Measurements from ENCODE around the gene RIN2. TPM values are rescaled to one million over a fixed set of nuclear protein-coding genes. Genes with fewer than 3 reads are reported as not detected.

The RIN2 gene
- total RNA-seq, 1 experiment from 2014 or later: 1.0 TPM

GRCh38 chr20:19806806-19807190 lies 48.7 kb downstream of the RIN2 start:
- Histone ChIP-seq H4K20me1 (ENCODE audit: control insufficient read depth, insufficient read depth, insufficient read length) (no peaks in the 10 kb centered on the region), H2BK15ac (ENCODE audit: low read depth, low read length) (no peak overlapping the region), H2AK5ac (ENCODE audit: insufficient read length, low read length) (no peak overlapping the region), H3K9me3 (ENCODE audit: control insufficient read depth, low read depth, low read length) (no peaks in the 10 kb centered on the region), H3K4ac (ENCODE audit: low read depth, low read length) (no peak overlapping the region), H3K9ac (ENCODE audit: extremely low read depth, insufficient read length, low read length) (no peak overlapping the region), H2AFZ (ENCODE audit: low read length) (no peak overlapping the region), H3K4me2 (ENCODE audit: insufficient read depth, insufficient read length, low read length) (no peak overlapping the region), H3K27ac (ENCODE audit: insufficient read length, low read depth, low read length) (no peak overlapping the region), H3K4me1 (ENCODE audit: insufficient read depth, low read length) (no peaks in the 10 kb centered on the region), H2BK12ac (ENCODE audit: insufficient read length, low read depth, low read length) (no peak overlapping the region), H3K79me1 (ENCODE audit: insufficient read depth, low read depth, low read length, poor library complexity, severe bottlenecking) (no peaks in the 10 kb centered on the region), H3K23ac (ENCODE audit: insufficient read length, low read depth, low read length) (no peak overlapping the region), H3T11ph (ENCODE audit: low read length) (no peak overlapping the region), H3K14ac (ENCODE audit: insufficient read depth, low read length) (no peak overlapping the region), H3K27me3 (ENCODE audit: insufficient read depth, low read length) (no peaks in the 10 kb centered on the region), H3K23me2 (ENCODE audit: insufficient read length, low read depth, low read length, poor library complexity, severe bottlenecking) (no peaks in the 10 kb centered on the region), H2BK120ac (ENCODE audit: low read depth, low read length, poor library complexity, severe bottlenecking) (no peak overlapping the region), H3K56ac (ENCODE audit: insufficient read length, low read depth, low read length) (no peak overlapping the region), H4K5ac (ENCODE audit: insufficient read length, low read depth, low read length) (no peak overlapping the region), H2BK5ac (ENCODE audit: insufficient read length, low read length) (no peak overlapping the region), H2BK20ac (ENCODE audit: low read depth, low read length, poor library complexity, severe bottlenecking) (no peak overlapping the region), H4K91ac (ENCODE audit: insufficient read length, low read depth, low read length) (no peak overlapping the region), H4K8ac (replicated peaks; ENCODE audit: insufficient read length, low read depth, low read length) (no peak overlapping the region), H3K79me2 (ENCODE audit: insufficient read depth, low read length) (no peaks in the 10 kb centered on the region), H3K18ac (ENCODE audit: insufficient read length, low read depth, low read length) (no peak overlapping the region)
- Mint-ChIP-seq H3K4me1 (no peaks in the 10 kb centered on the region; a peak in 1 of 4 replicates), H3K36me3 (ENCODE audit: insufficient read depth in 1 of 3, low read depth in 3 of 3) (peaks cover 0 to 5% (median 0%) of the 10 kb centered on the region in 3 experiments; a peak in 1 of 7 replicates), H3K27me3 (ENCODE audit: low read depth) (no peaks in the 10 kb centered on the region), H3K4me3 (no peak overlapping the region), H3K27ac (no peak overlapping the region), H3K9me3 (peaks cover 0 to 2% of the 10 kb centered on the region in 2 experiments; a peak in 1 of 5 replicates)
- WGBS (ENCODE audit: extremely low coverage, insufficient read length, low lambda C conversion rate): no CpG with 5 or more reads among the region's 4 CpGs
- no peak for TF ChIP-seq CTCF (conservative IDR thresholded peaks at IDR 0.05)
- DNase-seq: no peak

All from H9 (cell line).